Ascending aorta (tissue), 2 donors: ENCODE measurements around the gene TRIO. TPM values are rescaled to one million over a fixed set of nuclear protein-coding genes. Genes with fewer than 3 reads are reported as not detected.

Experiments used
- DNase-seq, 2 donors: peaks; one replicate each; pipeline ENCODE4 v3.0.0-alpha.2; 2019; ENCODE audit warnings: low spot score in 2 of 2
- H3K27ac ChIP-seq, 2 donors: fragments of 200-600 bp; sonication (generic); one replicate each; pipeline ENCODE4 v1.5.1; 2016 to 2017; ENCODE audit warnings: mild to moderate bottlenecking in 1 of 2
- H3K27me3 ChIP-seq: fragments of 200-600 bp; sonication (generic); one replicate; pipeline ENCODE4 v1.5.1; 2017
- H3K36me3 ChIP-seq, 2 donors: fragments of 200-600 bp; sonication (generic); one replicate each; pipeline ENCODE4 v1.5.1; 2016
- H3K4me1 ChIP-seq, 2 donors: fragments of 200-600 bp; sonication (generic); one replicate each; pipeline ENCODE4 v1.5.1; 2016 to 2017; ENCODE audit warnings: mild to moderate bottlenecking in 1 of 2
- H3K4me3 ChIP-seq, 2 donors: fragments of 200-600 bp; sonication (generic); one replicate each; pipeline ENCODE4 v1.5.1; 2016 to 2017; ENCODE audit warnings: mild to moderate bottlenecking in 1 of 2
- H3K9me3 ChIP-seq, 2 donors: fragments of 200-600 bp; sonication (generic); one replicate each; pipeline ENCODE4 v1.5.1; 2016
- intact Hi-C: fragments of 100-400 bp; cut with DNase I; formaldehyde crosslinking; loops from one replicate; pipeline ENCODE4 v1.15.1; 2023
- total RNA-seq: library from RNA; depleted of rRNA; stranded (reverse); fragments of >200 nt; gene quantifications from one replicate; pipeline ENCODE4 v1.1.0, GENCODE V29; 2016
- TF ChIP-seq, protein P1 (sequence below), 3 experiments: fragments of 200-600 bp in 2 of 3; fragments of 450-650 bp in 1 of 3; sonication (generic) in 2 of 3; IDR thresholded peaks; one replicate each; pipeline ENCODE4 v1.5.1; 2016 to 2019; ENCODE audit warnings: antibody characterized with exemption in 3 of 3, mild to moderate bottlenecking in 1 of 3, moderate library complexity in 1 of 3

Gene TRIO
- total RNA-seq, 1 donor from 2014 or later: 262 TPM

DNA sequence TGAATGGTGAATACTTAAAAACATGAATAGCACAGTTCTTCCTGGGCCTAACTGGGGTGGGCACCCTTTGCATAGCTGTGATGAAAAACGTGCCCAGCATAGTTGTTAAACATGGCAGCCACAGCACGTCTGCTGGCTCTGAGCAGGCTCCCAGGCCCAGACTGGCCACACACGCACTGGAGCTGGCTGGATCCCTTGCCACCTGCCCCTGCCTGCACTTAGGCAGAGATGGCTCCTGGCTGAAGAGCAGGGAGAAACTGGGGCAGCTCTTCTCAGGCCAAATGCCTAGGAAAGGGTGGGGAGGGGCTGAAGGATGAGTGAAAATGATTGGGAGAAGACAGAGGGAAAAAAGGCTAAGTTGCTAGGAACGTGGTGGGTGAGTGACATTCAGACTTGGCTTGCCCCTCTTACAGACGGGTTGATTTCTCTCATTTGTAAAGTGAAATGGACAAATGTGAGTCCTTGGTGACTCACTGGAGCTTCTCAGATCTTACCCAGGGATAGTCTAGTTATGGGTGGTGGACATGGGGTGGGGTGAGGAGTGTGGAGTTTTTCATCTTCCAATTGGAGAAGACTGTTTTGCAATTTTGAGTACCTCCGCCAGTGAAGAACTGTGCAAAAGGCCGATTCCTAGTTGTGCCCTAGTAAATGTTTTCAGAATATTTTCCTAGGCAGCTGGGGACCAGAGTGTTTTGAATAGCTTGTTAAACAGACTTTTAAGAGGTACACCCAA, 42.4 kb downstream of the TRIO start:
- Histone ChIP-seq H3K9me3 (no peaks in the 10 kb centered on the region), H3K27me3 (no peaks in the 10 kb centered on the region), H3K4me3 (peak overlapping the region in 1 of 2 donors; percentile 52), H3K4me1 (peaks cover 33 to 87% of the 10 kb centered on the region in 2 donors), H3K36me3 (no peaks in the 10 kb centered on the region), H3K27ac (peak overlapping the region; percentile 95 to 99)
- intact Hi-C loops: loop anchor here (5.0 to 10.0 kb wide), 3 partner anchors 148 to 479 kb away; partner anchors contain the start of gene OTULIN
- TF ChIP-seq, protein P1, sequence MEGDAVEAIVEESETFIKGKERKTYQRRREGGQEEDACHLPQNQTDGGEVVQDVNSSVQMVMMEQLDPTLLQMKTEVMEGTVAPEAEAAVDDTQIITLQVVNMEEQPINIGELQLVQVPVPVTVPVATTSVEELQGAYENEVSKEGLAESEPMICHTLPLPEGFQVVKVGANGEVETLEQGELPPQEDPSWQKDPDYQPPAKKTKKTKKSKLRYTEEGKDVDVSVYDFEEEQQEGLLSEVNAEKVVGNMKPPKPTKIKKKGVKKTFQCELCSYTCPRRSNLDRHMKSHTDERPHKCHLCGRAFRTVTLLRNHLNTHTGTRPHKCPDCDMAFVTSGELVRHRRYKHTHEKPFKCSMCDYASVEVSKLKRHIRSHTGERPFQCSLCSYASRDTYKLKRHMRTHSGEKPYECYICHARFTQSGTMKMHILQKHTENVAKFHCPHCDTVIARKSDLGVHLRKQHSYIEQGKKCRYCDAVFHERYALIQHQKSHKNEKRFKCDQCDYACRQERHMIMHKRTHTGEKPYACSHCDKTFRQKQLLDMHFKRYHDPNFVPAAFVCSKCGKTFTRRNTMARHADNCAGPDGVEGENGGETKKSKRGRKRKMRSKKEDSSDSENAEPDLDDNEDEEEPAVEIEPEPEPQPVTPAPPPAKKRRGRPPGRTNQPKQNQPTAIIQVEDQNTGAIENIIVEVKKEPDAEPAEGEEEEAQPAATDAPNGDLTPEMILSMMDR (IDR thresholded peaks at IDR 0.05): no peak
- DNase-seq: no peak

DNA sequence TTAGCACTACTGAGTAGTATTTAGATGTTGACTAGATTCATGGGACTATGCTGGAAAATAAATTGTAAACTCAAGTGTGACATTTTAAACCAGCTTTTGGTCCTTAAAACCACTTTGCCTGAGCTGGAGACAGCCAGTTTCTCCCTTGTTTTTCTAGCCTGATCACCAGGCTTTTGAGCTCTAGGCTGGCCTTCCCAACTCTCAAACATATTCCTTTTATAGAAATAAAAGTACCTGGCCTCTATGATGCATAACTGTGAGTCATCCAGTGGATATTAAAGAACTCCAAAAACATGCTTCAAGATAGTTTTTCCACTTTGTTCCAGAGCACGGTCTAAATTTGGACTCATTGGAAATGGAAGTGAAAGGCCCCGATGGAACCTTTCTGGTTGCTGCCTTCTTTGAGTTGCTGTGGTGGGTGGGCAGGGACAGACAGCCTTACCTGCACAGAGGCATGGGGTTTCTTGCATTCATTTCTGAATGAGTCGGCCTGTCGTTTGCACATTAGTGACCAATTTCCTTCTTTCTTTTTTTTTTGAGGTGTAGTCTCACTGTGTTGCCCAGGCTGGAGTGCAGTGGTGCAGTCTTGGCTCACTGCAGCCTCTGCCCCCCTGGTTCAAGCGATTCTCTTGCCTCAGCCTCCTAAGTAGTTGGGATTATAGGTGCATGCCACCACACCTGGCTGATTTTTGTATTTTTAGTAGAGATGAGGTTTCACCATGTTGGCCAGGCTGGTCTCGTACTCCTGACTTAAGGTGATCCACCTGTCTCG, 43.1 kb downstream of the TRIO start:
- TF ChIP-seq, protein P1 (IDR thresholded peaks at IDR 0.05): no peak
- no peaks in the 10 kb centered on the region for H3K9me3 ChIP-seq
- H3K4me1 ChIP-seq: peaks cover 39 to 91% of the 10 kb centered on the region in 2 donors
- H3K27me3 ChIP-seq: no peaks in the 10 kb centered on the region
- no peak for DNase-seq
- intact Hi-C loops: loop anchor here (5.0 to 10.0 kb wide), 3 partner anchors 149 to 479 kb away; partner anchors contain the start of gene OTULIN
- peak overlapping the region in 1 of 2 donors; percentile 52 for H3K4me3 ChIP-seq
- no peaks in the 10 kb centered on the region for H3K36me3 ChIP-seq
- peak overlapping the region; percentile 95 to 99 for H3K27ac ChIP-seq

DNA sequence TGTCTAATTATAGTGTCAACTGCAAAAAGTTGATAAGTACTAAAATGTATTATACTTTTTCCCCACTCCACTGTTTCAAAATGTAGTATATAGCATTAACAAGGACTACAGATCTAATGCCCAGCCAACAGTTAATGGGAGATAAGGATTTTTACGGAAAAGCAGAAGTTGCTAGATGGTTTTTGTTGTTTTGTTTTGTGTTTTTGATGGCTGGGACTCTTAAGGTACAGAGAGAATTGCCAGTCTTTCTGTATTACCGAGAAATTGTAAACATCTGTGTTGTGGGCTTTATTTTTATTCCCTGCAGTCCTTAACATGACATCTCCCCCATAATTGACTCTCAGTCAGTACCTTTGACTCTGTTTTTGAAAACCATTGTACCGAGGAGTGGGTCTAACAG, 44.0 kb downstream of the TRIO start:
- DNase-seq: no peak
- H3K9me3 ChIP-seq: no peaks in the 10 kb centered on the region
- TF ChIP-seq, protein P1 (IDR thresholded peaks at IDR 0.05): no peak
- H3K36me3 ChIP-seq: no peaks in the 10 kb centered on the region
- H3K27me3 ChIP-seq: no peaks in the 10 kb centered on the region
- H3K27ac ChIP-seq: peak overlapping the region; percentile 95 to 99
- peaks cover 38 to 84% of the 10 kb centered on the region in 2 donors for H3K4me1 ChIP-seq
- H3K4me3 ChIP-seq: no peak overlapping the region
- intact Hi-C loops: loop anchor here (5.0 to 10.0 kb wide), 3 partner anchors 150 to 478 kb away; partner anchors contain the start of gene OTULIN

GRCh38 chr5:14187660-14188059, 44.5 kb downstream of the TRIO start:
- Histone ChIP-seq H3K4me1 (peaks cover 38 to 82% of the 10 kb centered on the region in 2 donors), H3K36me3 (no peaks in the 10 kb centered on the region), H3K4me3 (no peak overlapping the region), H3K9me3 (no peaks in the 10 kb centered on the region), H3K27me3 (no peaks in the 10 kb centered on the region), H3K27ac (peak overlapping the region; percentile 95 to 99)
- TF ChIP-seq, protein P1 (IDR thresholded peaks at IDR 0.05): no peak
- intact Hi-C loops: loop anchor here (5.0 to 10.0 kb wide), 3 partner anchors 150 to 477 kb away; partner anchors contain the start of gene OTULIN
- no peak for DNase-seq

DNA sequence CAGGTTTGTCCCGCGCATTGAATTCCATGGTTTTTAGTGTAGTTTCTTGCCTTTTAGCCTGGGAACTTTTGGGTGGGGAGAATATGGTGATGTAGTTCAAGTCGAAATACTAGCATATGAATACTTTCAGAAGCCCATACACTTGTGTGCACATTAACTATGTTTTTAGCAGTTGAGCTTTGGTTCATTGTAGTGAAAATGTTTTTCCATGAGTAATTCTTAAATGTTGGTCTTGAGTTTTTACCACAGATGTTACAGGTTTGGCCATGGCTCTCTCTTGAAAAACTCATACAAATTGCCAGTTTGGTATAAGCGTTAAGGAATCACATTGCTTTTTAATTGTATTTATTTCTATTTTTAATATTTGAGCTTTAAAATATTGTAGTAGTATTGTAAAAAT, 45.6 kb downstream of the TRIO start:
- H3K9me3 ChIP-seq: no peaks in the 10 kb centered on the region
- no peaks in the 10 kb centered on the region for H3K36me3 ChIP-seq
- H3K27me3 ChIP-seq: no peaks in the 10 kb centered on the region
- peaks cover 35 to 82% of the 10 kb centered on the region in 2 donors for H3K4me1 ChIP-seq
- H3K4me3 ChIP-seq: no peak overlapping the region
- TF ChIP-seq, protein P1 (IDR thresholded peaks at IDR 0.05): no peak
- DNase-seq: no peak
- H3K27ac ChIP-seq: peak overlapping the region; percentile 95 to 99
- intact Hi-C loops: loop anchor here (5.0 to 10.0 kb wide), 3 partner anchors 151 to 476 kb away; partner anchors contain the start of gene OTULIN
